ENCODE results near the gene SLC13A2. TPM values are rescaled to one million over a fixed set of nuclear protein-coding genes. Genes with fewer than 3 reads are reported as not detected.

The SLC13A2 gene
- polyA plus RNA-seq, 3 donors = not detected

DNA sequence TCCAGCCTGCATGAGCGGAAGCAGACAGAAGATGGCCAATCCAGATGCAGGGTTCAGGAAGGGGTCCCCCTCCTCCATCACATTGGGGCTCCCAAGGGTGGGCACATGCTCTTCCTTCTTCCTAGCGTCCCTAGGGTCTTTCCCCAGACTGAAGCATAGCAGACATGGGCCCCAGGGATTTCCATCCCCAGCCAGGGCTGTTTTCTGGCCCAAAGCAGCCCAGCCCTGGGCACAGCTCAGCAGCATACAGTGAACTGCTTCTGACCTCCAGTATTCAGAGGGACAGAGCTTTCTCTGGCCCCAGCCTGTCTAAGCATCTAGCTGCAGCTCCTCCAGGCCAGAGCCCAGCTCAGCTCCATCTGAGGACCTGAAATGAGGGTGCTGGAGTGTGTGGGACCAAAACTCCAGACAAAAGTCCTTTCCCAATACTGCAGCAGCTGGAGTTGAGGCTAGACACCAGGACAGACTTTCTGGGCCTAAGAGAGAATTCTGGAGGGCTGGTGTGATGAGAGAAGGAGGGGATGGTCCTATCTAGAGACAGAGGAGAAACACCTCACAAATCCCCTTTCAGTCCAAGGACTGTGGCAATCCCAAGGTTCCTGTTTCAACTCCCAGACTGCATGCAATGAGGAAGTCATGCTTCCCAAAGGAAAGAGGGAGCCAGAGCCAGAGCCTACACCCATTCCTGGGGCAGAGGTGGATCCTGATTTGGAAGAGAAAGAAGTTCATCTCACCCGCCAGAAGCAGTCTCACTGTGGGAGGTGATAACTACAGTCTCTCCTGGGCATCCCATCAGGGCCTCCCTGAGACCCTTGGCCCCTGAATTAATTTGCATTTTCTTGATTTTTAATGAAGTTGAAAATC is 28.2 kb downstream of the SLC13A2 start:
- Mint-ChIP-seq H3K27me3 (ENCODE audit: low read depth in 3 of 3) (peaks cover 3 to 6% (median 3%) of the 10 kb centered on the region in 3 donors), H3K4me3 (no peak overlapping the region), H3K27ac (peak overlapping the region in 1 of 7 donors; percentile 10), H3K9me3 (no peaks in the 10 kb centered on the region), H3K36me3 (no peaks in the 10 kb centered on the region), H3K4me1 (peaks cover 1% of the 10 kb centered on the region)
- H4K20me1 ChIP-seq (ENCODE audit: insufficient read depth, low read length) = no peaks in the 10 kb centered on the region
- intact Hi-C loops (cut with micrococcal nuclease) = no loop called here
- H3K36me3 ChIP-seq (replicated peaks in 1 of 2; ENCODE audit: control insufficient read depth in 1 of 2, insufficient read depth in 2 of 2, low read length in 2 of 2) = no peaks in the 10 kb centered on the region
- H3K4me3 ChIP-seq (replicated peaks in 1 of 3; ENCODE audit: low read depth in 2 of 3, low read length in 3 of 3) = no peak overlapping the region
- H3K9me3 ChIP-seq (replicated peaks in 1 of 2; ENCODE audit: control insufficient read depth in 1 of 2, insufficient read depth in 1 of 2, low read length in 2 of 2) = no peaks in the 10 kb centered on the region
- no peaks in the 10 kb centered on the region for H3K27me3 ChIP-seq (ENCODE audit: control insufficient read depth in 2 of 2, insufficient read depth in 2 of 2, low read length in 2 of 2)
- H3K79me2 ChIP-seq (ENCODE audit: insufficient read depth, low read length) = no peaks in the 10 kb centered on the region
- 100% methylated on average over 2 of the region's 3 CpGs for WGBS (ENCODE audit: insufficient coverage)
- TF ChIP-seq, protein P1, sequence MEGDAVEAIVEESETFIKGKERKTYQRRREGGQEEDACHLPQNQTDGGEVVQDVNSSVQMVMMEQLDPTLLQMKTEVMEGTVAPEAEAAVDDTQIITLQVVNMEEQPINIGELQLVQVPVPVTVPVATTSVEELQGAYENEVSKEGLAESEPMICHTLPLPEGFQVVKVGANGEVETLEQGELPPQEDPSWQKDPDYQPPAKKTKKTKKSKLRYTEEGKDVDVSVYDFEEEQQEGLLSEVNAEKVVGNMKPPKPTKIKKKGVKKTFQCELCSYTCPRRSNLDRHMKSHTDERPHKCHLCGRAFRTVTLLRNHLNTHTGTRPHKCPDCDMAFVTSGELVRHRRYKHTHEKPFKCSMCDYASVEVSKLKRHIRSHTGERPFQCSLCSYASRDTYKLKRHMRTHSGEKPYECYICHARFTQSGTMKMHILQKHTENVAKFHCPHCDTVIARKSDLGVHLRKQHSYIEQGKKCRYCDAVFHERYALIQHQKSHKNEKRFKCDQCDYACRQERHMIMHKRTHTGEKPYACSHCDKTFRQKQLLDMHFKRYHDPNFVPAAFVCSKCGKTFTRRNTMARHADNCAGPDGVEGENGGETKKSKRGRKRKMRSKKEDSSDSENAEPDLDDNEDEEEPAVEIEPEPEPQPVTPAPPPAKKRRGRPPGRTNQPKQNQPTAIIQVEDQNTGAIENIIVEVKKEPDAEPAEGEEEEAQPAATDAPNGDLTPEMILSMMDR (IDR thresholded peaks at IDR 0.05) = no peak
- H2AFZ ChIP-seq (ENCODE audit: insufficient read depth, low read depth, low read length, poor library complexity, severe bottlenecking) = no peak overlapping the region
- no peak overlapping the region for H3K9ac ChIP-seq (ENCODE audit: insufficient read depth, low read length, poor library complexity, severe bottlenecking)
- H3K4me2 ChIP-seq (replicated peaks; ENCODE audit: extremely low read depth, low read length, poor library complexity, severe bottlenecking) = no peak overlapping the region
- H3K4me1 ChIP-seq (ENCODE audit: control insufficient read depth in 1 of 2, insufficient read depth in 2 of 2, low read length in 2 of 2) = no peaks in the 10 kb centered on the region
- no peak for DNase-seq
- no peak overlapping the region for H3K27ac ChIP-seq (ENCODE audit: low read depth in 1 of 2, low read length in 2 of 2)

DNA sequence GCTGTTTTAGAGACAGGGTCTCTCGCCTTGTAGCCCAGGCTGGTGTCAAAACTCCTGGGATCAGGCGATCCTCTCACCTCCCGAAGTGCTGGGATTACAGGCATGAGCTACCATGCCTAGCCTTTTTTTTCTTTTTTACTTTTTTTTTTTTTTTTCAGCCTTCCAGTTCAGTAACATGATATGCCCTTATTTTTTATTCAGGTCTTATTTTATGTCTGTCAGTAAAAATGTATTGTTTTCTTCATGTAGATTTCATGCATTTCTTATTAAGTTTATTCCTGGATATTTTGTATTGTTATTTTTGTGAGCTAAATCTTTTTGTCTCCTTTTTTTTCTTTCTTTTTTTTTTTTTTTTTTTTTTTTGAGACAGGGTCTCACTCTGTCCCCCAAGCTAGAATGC is 30.0 kb downstream of the SLC13A2 start:
- Mint-ChIP-seq H3K36me3 (no peaks in the 10 kb centered on the region), H3K27ac (no peak overlapping the region), H3K27me3 (ENCODE audit: low read depth in 3 of 3) (peaks cover 3 to 13% (median 3%) of the 10 kb centered on the region in 3 donors), H3K4me1 (peaks cover 1% of the 10 kb centered on the region), H3K4me3 (no peak overlapping the region), H3K9me3 (no peaks in the 10 kb centered on the region)
- intact Hi-C loops (cut with micrococcal nuclease) = no loop called here
- no peaks in the 10 kb centered on the region for H4K20me1 ChIP-seq (ENCODE audit: insufficient read depth, low read length)
- no peaks in the 10 kb centered on the region for H3K4me1 ChIP-seq (ENCODE audit: control insufficient read depth in 1 of 2, insufficient read depth in 2 of 2, low read length in 2 of 2)
- TF ChIP-seq, protein P1 (IDR thresholded peaks at IDR 0.05) = no peak
- no peak overlapping the region for H2AFZ ChIP-seq (ENCODE audit: insufficient read depth, low read depth, low read length, poor library complexity, severe bottlenecking)
- H3K27me3 ChIP-seq (ENCODE audit: control insufficient read depth in 2 of 2, insufficient read depth in 2 of 2, low read length in 2 of 2) = no peaks in the 10 kb centered on the region
- H3K4me2 ChIP-seq (replicated peaks; ENCODE audit: extremely low read depth, low read length, poor library complexity, severe bottlenecking) = no peak overlapping the region
- no peak overlapping the region for H3K4me3 ChIP-seq (replicated peaks in 1 of 3; ENCODE audit: low read depth in 2 of 3, low read length in 3 of 3)
- no peaks in the 10 kb centered on the region for H3K36me3 ChIP-seq (replicated peaks in 1 of 2; ENCODE audit: control insufficient read depth in 1 of 2, insufficient read depth in 2 of 2, low read length in 2 of 2)
- WGBS (ENCODE audit: insufficient coverage) = 100% methylated on average over 2 of the region's 3 CpGs
- H3K9ac ChIP-seq (ENCODE audit: insufficient read depth, low read length, poor library complexity, severe bottlenecking) = no peak overlapping the region
- no peak for DNase-seq
- H3K27ac ChIP-seq (ENCODE audit: low read depth in 1 of 2, low read length in 2 of 2) = no peak overlapping the region
- H3K79me2 ChIP-seq (ENCODE audit: insufficient read depth, low read length) = no peaks in the 10 kb centered on the region
- H3K9me3 ChIP-seq (replicated peaks in 1 of 2; ENCODE audit: control insufficient read depth in 1 of 2, insufficient read depth in 1 of 2, low read length in 2 of 2) = no peaks in the 10 kb centered on the region
